Breast epithelium (tissue), 3 donors: Measurements from ENCODE around the gene GNB1L.

Experiments used
- POLR2AphosphoS5 ChIP-seq, 3 donors: sonication (generic); formaldehyde crosslinking; IDR thresholded peaks; one replicate each; pipeline ENCODE4 v1.6.1; 2017; ENCODE audit warnings: antibody characterized with exemption in 3 of 3
- TF ChIP-seq, protein P1 (sequence below), 3 donors: fragments of 450-650 bp; IDR thresholded peaks; one replicate each; pipeline ENCODE4 v1.5.1; 2016 to 2017; ENCODE audit warnings: antibody characterized with exemption in 3 of 3, mild to moderate bottlenecking in 3 of 3, moderate library complexity in 3 of 3

DNA sequence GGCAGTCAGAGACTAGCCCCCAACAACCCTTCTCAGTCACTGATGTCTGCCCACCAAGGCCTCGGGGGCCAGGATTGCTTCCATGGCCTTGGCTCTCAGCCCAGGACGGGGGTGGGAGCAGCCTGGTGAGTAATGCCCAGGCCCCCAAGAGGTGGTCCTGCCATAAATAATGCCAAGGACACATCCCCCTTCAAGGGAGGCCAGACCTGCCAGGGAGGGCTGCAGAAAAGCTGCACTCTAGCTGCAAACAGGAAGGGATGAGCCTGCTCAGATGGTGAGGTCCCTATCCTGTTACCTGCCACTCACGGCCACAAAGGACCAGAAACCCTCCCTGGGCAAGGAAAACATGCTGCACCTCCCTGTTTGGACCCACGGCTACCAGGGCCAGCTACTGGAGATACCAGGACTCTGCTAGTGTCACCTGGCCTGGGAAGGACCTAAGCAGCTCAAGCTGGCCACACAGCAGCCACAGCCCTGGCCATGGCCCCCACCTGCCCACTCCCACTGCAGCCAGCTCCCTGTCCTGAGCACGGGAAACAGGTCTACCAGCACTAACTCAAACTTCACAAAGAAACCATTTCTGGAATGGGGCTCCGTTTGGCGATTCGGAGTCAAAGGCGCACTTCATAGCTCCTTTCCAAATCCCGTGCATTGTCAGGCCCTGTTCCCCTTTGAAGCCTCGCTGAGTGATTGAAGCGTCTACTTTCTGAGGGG, 12.1 kb downstream of the GNB1L start:
- TF ChIP-seq, protein P1, sequence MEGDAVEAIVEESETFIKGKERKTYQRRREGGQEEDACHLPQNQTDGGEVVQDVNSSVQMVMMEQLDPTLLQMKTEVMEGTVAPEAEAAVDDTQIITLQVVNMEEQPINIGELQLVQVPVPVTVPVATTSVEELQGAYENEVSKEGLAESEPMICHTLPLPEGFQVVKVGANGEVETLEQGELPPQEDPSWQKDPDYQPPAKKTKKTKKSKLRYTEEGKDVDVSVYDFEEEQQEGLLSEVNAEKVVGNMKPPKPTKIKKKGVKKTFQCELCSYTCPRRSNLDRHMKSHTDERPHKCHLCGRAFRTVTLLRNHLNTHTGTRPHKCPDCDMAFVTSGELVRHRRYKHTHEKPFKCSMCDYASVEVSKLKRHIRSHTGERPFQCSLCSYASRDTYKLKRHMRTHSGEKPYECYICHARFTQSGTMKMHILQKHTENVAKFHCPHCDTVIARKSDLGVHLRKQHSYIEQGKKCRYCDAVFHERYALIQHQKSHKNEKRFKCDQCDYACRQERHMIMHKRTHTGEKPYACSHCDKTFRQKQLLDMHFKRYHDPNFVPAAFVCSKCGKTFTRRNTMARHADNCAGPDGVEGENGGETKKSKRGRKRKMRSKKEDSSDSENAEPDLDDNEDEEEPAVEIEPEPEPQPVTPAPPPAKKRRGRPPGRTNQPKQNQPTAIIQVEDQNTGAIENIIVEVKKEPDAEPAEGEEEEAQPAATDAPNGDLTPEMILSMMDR (IDR thresholded peaks at IDR 0.05): no peak
- TF ChIP-seq POLR2AphosphoS5 (IDR thresholded peaks at IDR 0.05): no peak
